Heart right ventricle (tissue), 16 donors: ENCODE results near the gene KIAA1671. TPM values are rescaled to one million over a fixed set of nuclear protein-coding genes. Genes with fewer than 3 reads are reported as not detected.
"Not testable (repeated sequence)": the region's sequence is repeated elsewhere in the genome, so short reads cannot be mapped to it uniquely, and the experiment has no call there.

Experiments
- ATAC-seq, 8 donors: fragments of 200-7000 bp; cut with Tn5 transposase; one replicate each; pipeline ENCODE4 v1.9.1; 2020; ENCODE audit warnings: mild to moderate bottlenecking in 8 of 8, moderate library complexity in 8 of 8, moderate number of reproducible peaks in 1 of 8
- DNase-seq, 2 donors: peaks; one replicate each; pipeline ENCODE4 v3.0.0-alpha.2; 2020
- H3K27ac ChIP-seq, 10 donors: fragments of 200-600 bp; sonication (generic) in 2 of 10; one replicate each; pipeline versions ENCODE4 v1.5.0 to v1.8.0; 2020 to 2022; ENCODE audit warnings: mild to moderate bottlenecking in 3 of 10
- H3K27me3 ChIP-seq, 7 donors: fragments of 200-600 bp; one replicate each; pipeline ENCODE4 v1.8.0; 2021 to 2022; ENCODE audit warnings: mild to moderate bottlenecking in 2 of 7
- H3K36me3 ChIP-seq, 9 donors: fragments of 200-600 bp; sonication (generic) in 1 of 9; one replicate each; pipeline versions ENCODE4 v1.5.0 to v1.8.0; 2020 to 2022; ENCODE audit warnings: mild to moderate bottlenecking in 2 of 9
- H3K4me1 ChIP-seq, 9 donors: fragments of 200-600 bp; sonication (generic) in 1 of 9; one replicate each; pipeline versions ENCODE4 v1.5.0 to v1.8.0; 2020 to 2022; ENCODE audit warnings: mild to moderate bottlenecking in 4 of 9
- H3K4me3 ChIP-seq, 10 donors: fragments of 200-600 bp; sonication (generic) in 2 of 10; one replicate each; pipeline versions ENCODE4 v1.5.0 to v1.8.0; 2020 to 2022; ENCODE audit warnings: mild to moderate bottlenecking in 7 of 10, moderate library complexity in 2 of 10
- H3K9me3 ChIP-seq, 11 donors: fragments of 200-600 bp in 10 of 11; sonication (generic) in 2 of 11; one replicate each; pipeline versions ENCODE4 v1.5.0 to v1.8.0; 2013 to 2022; ENCODE audit warnings: mild to moderate bottlenecking in 2 of 11, control low read depth in 1 of 11, moderate library complexity in 1 of 11
- WGBS, 2 donors: extraction: QIAGEN DNeasy Blood & Tissue Kit; methylation state at CpG; one replicate each; pipeline ENCODE4 v1.1.7; 2013; ENCODE audit warnings: inconsistent platforms in 1 of 2; 5-methylcytosine and 5-hydroxymethylcytosine counted together
- intact Hi-C, 10 donors: fragments of 100-400 bp; cut with DNase I; formaldehyde crosslinking; loops; one replicate each; pipeline versions ENCODE4 v1.11.1 to v1.14.2; 2022
- polyA plus RNA-seq, 2 donors: library from polyadenylated mRNA; stranded (reverse); fragments of 200-250 nt; gene quantifications; one replicate each; pipeline ENCODE4 v1.2.3, GENCODE V29; 2013
- total RNA-seq, 10 donors: library from RNA; stranded (reverse); fragmentation: NEBNext Ultra II Directional in 3 of 10; extraction: Animal tissue kit (Norgen Biotek cat#: 25700) in 3 of 10; gene quantifications; one replicate each; pipeline versions ENCODE4 v1.2.1 to v1.2.4, GENCODE V29; 2021 to 2023
- TF ChIP-seq, protein P1 (sequence below), 9 donors: fragments of 200-600 bp; sonication (generic) in 2 of 9; IDR thresholded peaks; one replicate each; pipeline versions ENCODE4 v1.5.0 to v1.8.0; 2021 to 2022; ENCODE audit warnings: antibody characterized with exemption in 9 of 9, mild to moderate bottlenecking in 5 of 9, moderate library complexity in 1 of 9
- donor health status: Arrhythmogenic right ventricular cardiomyopathy.
- donor health status: ischemic (EF 13 %, LVEDD 7.1; RV severe dilation, severe dysfunction).
- donor health status: healthy with polysubstance abuse.
- donor health status: DM: no; HTN: yes; CAD: no.
- donor health status: DM: no; HTN: no; CAD: no.
- donor health status: ischemic (EF 25% LVEDD 6.9; RV normal size, moderate dysfunction).
- donor health status: ischemic (EF 25% LVEDD 5.7; RV mildly dilated, moderate dysfunction).
- donor health status: healthy.
- donor health status: DM: yes; HTN: yes; CAD: no.
- donor health status: Ischemic cardiomyopathy.
- donor health status: ischemic (EF 35%, LVEDD 5.7; RV mildly dilated, moderate dysfunction).
- donor health status: nonischemic (EF 11% LVEDD 7.7; RV severe dilation, severe dysfunction).
- donor health status: DM: yes; HTN: yes; CAD: no.
- donor health status: PGD.
- donor health status: ischemic (EF 29% LVEDD 5.4; RV normal size, mild dysfunction).
- donor health status: nonischemic (EF 23%, LVEDD 6.1; RV moderate dilation, normal function).

The KIAA1671 gene
- total and polyA plus RNA-seq, 12 donors = 2.9 to 26.2 (median 13.7) TPM

- TF ChIP-seq, protein P1, sequence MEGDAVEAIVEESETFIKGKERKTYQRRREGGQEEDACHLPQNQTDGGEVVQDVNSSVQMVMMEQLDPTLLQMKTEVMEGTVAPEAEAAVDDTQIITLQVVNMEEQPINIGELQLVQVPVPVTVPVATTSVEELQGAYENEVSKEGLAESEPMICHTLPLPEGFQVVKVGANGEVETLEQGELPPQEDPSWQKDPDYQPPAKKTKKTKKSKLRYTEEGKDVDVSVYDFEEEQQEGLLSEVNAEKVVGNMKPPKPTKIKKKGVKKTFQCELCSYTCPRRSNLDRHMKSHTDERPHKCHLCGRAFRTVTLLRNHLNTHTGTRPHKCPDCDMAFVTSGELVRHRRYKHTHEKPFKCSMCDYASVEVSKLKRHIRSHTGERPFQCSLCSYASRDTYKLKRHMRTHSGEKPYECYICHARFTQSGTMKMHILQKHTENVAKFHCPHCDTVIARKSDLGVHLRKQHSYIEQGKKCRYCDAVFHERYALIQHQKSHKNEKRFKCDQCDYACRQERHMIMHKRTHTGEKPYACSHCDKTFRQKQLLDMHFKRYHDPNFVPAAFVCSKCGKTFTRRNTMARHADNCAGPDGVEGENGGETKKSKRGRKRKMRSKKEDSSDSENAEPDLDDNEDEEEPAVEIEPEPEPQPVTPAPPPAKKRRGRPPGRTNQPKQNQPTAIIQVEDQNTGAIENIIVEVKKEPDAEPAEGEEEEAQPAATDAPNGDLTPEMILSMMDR (IDR thresholded peaks at IDR 0.05) = peak; percentile 76 to 92 (median 86)
- Histone ChIP-seq H3K27me3 (no peaks in the 10 kb centered on the region), H3K4me1 (peaks cover 0 to 5% (median 0%) of the 10 kb centered on the region in 9 donors), H3K4me3 (no peak overlapping the region), H3K36me3 (peaks cover 0 to 37% (median 0%) of the 10 kb centered on the region in 9 donors), H3K9me3 (no peaks in the 10 kb centered on the region), H3K27ac (no peak overlapping the region)
- WGBS, 2 donors = 56 to 57% methylated on average over 15 of the region's 15 CpGs
- DNase-seq (peak; percentile 31 to 40), ATAC-seq (peak in 7 of 8 donors; percentile 46 to 75 (median 63))
- intact Hi-C loops = loop anchor here in 1 of 10 donors (10.0 kb wide), 1 partner anchor 132 kb away; no protein-coding TSS in a partner anchor
Observed at GRCh38 chr22:25202290-25202921, 249.9 kb downstream of the KIAA1671 start.

- 94 to 95% methylated on average over 4 of the region's 4 CpGs for whole genome bisulfite sequencing, 2 donors
- Histone ChIP-seq H3K4me3 (no peak overlapping the region), H3K36me3 (peaks cover 0 to 30% (median 0%) of the 10 kb centered on the region in 9 donors), H3K27ac (no peak overlapping the region), H3K27me3 (no peaks in the 10 kb centered on the region), H3K9me3 (no peaks in the 10 kb centered on the region), H3K4me1 (peaks cover 0 to 5% (median 0%) of the 10 kb centered on the region in 9 donors)
- intact Hi-C loops = loop anchor here in 1 of 10 donors (10.0 kb wide), 1 partner anchor 132 kb away; no protein-coding TSS in a partner anchor
- TF ChIP-seq, protein P1 (IDR thresholded peaks at IDR 0.05) = no peak
- no peak for ATAC-seq
- DNase-seq = no peak
Observed at GRCh38 chr22:25203082-25203481, 250.6 kb downstream of the KIAA1671 start.

GRCh38 chr22:25204547-25204946, 252.0 kb downstream of the KIAA1671 start:
- not testable (repeated sequence) for H3K4me3 ChIP-seq, ATAC-seq, H3K27ac ChIP-seq, DNase-seq, H3K27me3 ChIP-seq, H3K9me3 ChIP-seq, H3K4me1 ChIP-seq
- peaks cover 0 to 23% (median 0%) of the 10 kb centered on the region in 9 donors for H3K36me3 ChIP-seq
- 85 to 87% methylated on average over 7 of the region's 7 CpGs for WGBS, 2 donors
- intact Hi-C loops = loop anchor here in 1 of 10 donors (10.0 kb wide), 1 partner anchor 130 kb away; no protein-coding TSS in a partner anchor

GRCh38 chr22:25205847-25206246, 253.3 kb downstream of the KIAA1671 start:
- Histone ChIP-seq H3K4me3 (no peak overlapping the region), H3K27me3 (peaks cover 0 to 3% (median 0%) of the 10 kb centered on the region in 7 donors), H3K27ac (no peak overlapping the region), H3K36me3 (peaks cover 0 to 21% (median 0%) of the 10 kb centered on the region in 9 donors), H3K4me1 (peaks cover 0 to 5% (median 0%) of the 10 kb centered on the region in 9 donors), H3K9me3 (no peaks in the 10 kb centered on the region)
- no peak for DNase-seq
- no peak for ATAC-seq
- 95 to 100% methylated on average over 1 of the region's 1 CpG for WGBS, 2 donors
- TF ChIP-seq, protein P1 (IDR thresholded peaks at IDR 0.05) = no peak
- intact Hi-C loops = loop anchor here in 1 of 10 donors (10.0 kb wide), 1 partner anchor 129 kb away; no protein-coding TSS in a partner anchor
